ENCODE data around the gene PPP3CA. TPM values are rescaled to one million over a fixed set of nuclear protein-coding genes. Genes with fewer than 3 reads are reported as not detected.

PPP3CA gene
- total RNA-seq, 2 experiments from 2014 or later = 12.9 to 13.8 TPM

GRCh38 chr4:101118617-101119016 is 228.7 kb downstream of the PPP3CA start:
- no peaks in the 10 kb centered on the region for H3K4me1 ChIP-seq (ENCODE audit: insufficient read depth, low read length)
- POLR2A ChIA-PET = interaction anchor here (0.7 kb wide), 1 partner anchor 86 kb away, joined by 3 read pairs; no protein-coding TSS in a partner anchor
- CTCF ChIA-PET = interaction anchor here (0.7 kb wide), 1 partner anchor 722 kb away, joined by 3 read pairs; no protein-coding TSS in a partner anchor
- H3K4me3 ChIP-seq (ENCODE audit: low read length) = no peak overlapping the region
- Mint-ChIP-seq H3K9me3 (no peaks in the 10 kb centered on the region), H3K27me3 (no peaks in the 10 kb centered on the region), H3K36me3 (ENCODE audit: low read depth) (no peaks in the 10 kb centered on the region), H3K27ac (no peak overlapping the region), H3K4me3 (no peak overlapping the region), H3K4me1 (ENCODE audit: low read depth) (peaks cover 6% of the 10 kb centered on the region)
- DNase-seq (no peak), ATAC-seq (ENCODE audit: poor library complexity) (no peak)
- intact Hi-C loops (cut with DNase I, micrococcal nuclease) = loop anchor here in 1 of 2 experiments (10.0 kb wide), 1 partner anchor 484 kb away; no protein-coding TSS in a partner anchor
- TF ChIP-seq CTCF (IDR thresholded peaks at IDR 0.05) = no peak
- no peak overlapping the region for H3K27ac ChIP-seq (ENCODE audit: low read depth in 1 of 2, low read length in 2 of 2)
- no peaks in the 10 kb centered on the region for H3K27me3 ChIP-seq (ENCODE audit: control insufficient read depth in 1 of 2, insufficient read depth in 2 of 2, low read length in 2 of 2)
- H3K9me3 ChIP-seq (ENCODE audit: control insufficient read depth in 1 of 2, insufficient read depth in 1 of 2, low read length in 2 of 2) = no peaks in the 10 kb centered on the region
- H3K36me3 ChIP-seq (ENCODE audit: insufficient read depth, low read length) = no peaks in the 10 kb centered on the region

- Histone ChIP-seq H3K4me3 (ENCODE audit: low read length) (no peak overlapping the region), H3K27me3 (ENCODE audit: control insufficient read depth in 1 of 2, insufficient read depth in 2 of 2, low read length in 2 of 2) (no peaks in the 10 kb centered on the region), H3K4me1 (ENCODE audit: insufficient read depth, low read length) (no peaks in the 10 kb centered on the region), H3K27ac (ENCODE audit: low read depth in 1 of 2, low read length in 2 of 2) (no peak overlapping the region), H3K9me3 (ENCODE audit: control insufficient read depth in 1 of 2, insufficient read depth in 1 of 2, low read length in 2 of 2) (no peaks in the 10 kb centered on the region), H3K36me3 (ENCODE audit: insufficient read depth, low read length) (no peaks in the 10 kb centered on the region)
- Mint-ChIP-seq H3K4me3 (no peak overlapping the region), H3K27me3 (no peaks in the 10 kb centered on the region), H3K27ac (no peak overlapping the region), H3K36me3 (ENCODE audit: low read depth) (no peaks in the 10 kb centered on the region), H3K9me3 (no peaks in the 10 kb centered on the region), H3K4me1 (ENCODE audit: low read depth) (no peaks in the 10 kb centered on the region)
- no peak for ATAC-seq (ENCODE audit: poor library complexity)
- TF ChIP-seq CTCF (IDR thresholded peaks at IDR 0.05) = no peak
- intact Hi-C loops (cut with DNase I, micrococcal nuclease) = loop anchor here in 1 of 2 experiments (10.0 kb wide), 1 partner anchor 481 kb away; no protein-coding TSS in a partner anchor
- ChIA-PET CTCF (no interaction called here), POLR2A (no interaction called here)
- DNase-seq = no peak
These were observed 231.4 kb downstream of the PPP3CA start for GRCh38 chr4:101115887-101116286.

GRCh38 chr4:101114936-101115372 is 232.4 kb downstream of the PPP3CA start:
- POLR2A ChIA-PET = no interaction called here
- Histone ChIP-seq H3K4me1 (ENCODE audit: insufficient read depth, low read length) (no peaks in the 10 kb centered on the region), H3K9me3 (ENCODE audit: control insufficient read depth in 1 of 2, insufficient read depth in 1 of 2, low read length in 2 of 2) (no peaks in the 10 kb centered on the region), H3K4me3 (ENCODE audit: low read length) (no peak overlapping the region), H3K27ac (ENCODE audit: low read depth in 1 of 2, low read length in 2 of 2) (no peak overlapping the region), H3K27me3 (ENCODE audit: control insufficient read depth in 1 of 2, insufficient read depth in 2 of 2, low read length in 2 of 2) (no peaks in the 10 kb centered on the region), H3K36me3 (ENCODE audit: insufficient read depth, low read length) (no peaks in the 10 kb centered on the region)
- intact Hi-C loops (cut with DNase I, micrococcal nuclease) = loop anchor here in 1 of 2 experiments (10.0 kb wide), 1 partner anchor 480 kb away; no protein-coding TSS in a partner anchor
- DNase-seq (no peak), ATAC-seq (ENCODE audit: poor library complexity) (no peak)
- Mint-ChIP-seq H3K4me3 (no peak overlapping the region), H3K4me1 (ENCODE audit: low read depth) (no peaks in the 10 kb centered on the region), H3K9me3 (no peaks in the 10 kb centered on the region), H3K27me3 (no peaks in the 10 kb centered on the region), H3K27ac (no peak overlapping the region), H3K36me3 (ENCODE audit: low read depth) (no peaks in the 10 kb centered on the region)
- CTCF ChIA-PET = no interaction called here
- no peak for TF ChIP-seq CTCF (IDR thresholded peaks at IDR 0.05)

All from CD4-positive, alpha-beta T cell (primary cell).